Dedifferentiated amniotic fluid mesenchymal stem cell (primary cell): ENCODE data around the gene CLSTN1.
"Not testable (repeated sequence)": the region's sequence is repeated elsewhere in the genome, so short reads cannot be mapped to it uniquely, and the experiment has no call there.

Experiments
- DNase-seq: peaks from one replicate; pipeline ENCODE4 v3.0.0-alpha.2; 2016; ENCODE audit errors: extremely low spot score

The CLSTN1 gene

GRCh38 chr1:9762446-9762845, 61.3 kb downstream of the CLSTN1 start:
- not testable (repeated sequence) for DNase-seq

- no peak for DNase-seq
Measured at GRCh38 chr1:9761855-9762254, 61.9 kb downstream of the CLSTN1 start.

- DNase-seq = no peak
Measured at GRCh38 chr1:9760824-9761223, 62.9 kb downstream of the CLSTN1 start.

GRCh38 chr1:9759939-9760338, 63.8 kb downstream of the CLSTN1 start:
- DNase-seq = no peak

GRCh38 chr1:9758559-9759121, 65.1 kb downstream of the CLSTN1 start:
- DNase-seq = no peak

- no peak for DNase-seq
Measured at GRCh38 chr1:9755441-9755995, 68.2 kb downstream of the CLSTN1 start.

- DNase-seq = no peak
Measured at GRCh38 chr1:9753121-9753531, 70.6 kb downstream of the CLSTN1 start.

GRCh38 chr1:9751971-9752370, 71.8 kb downstream of the CLSTN1 start:
- no peak for DNase-seq

GRCh38 chr1:9749361-9749760, 74.4 kb downstream of the CLSTN1 start:
- no peak for DNase-seq

GRCh38 chr1:9748391-9748790, 75.4 kb downstream of the CLSTN1 start:
- not testable (repeated sequence) for DNase-seq

GRCh38 chr1:9746651-9747050, 77.1 kb downstream of the CLSTN1 start:
- DNase-seq = no peak

GRCh38 chr1:9746211-9746610, 77.6 kb downstream of the CLSTN1 start:
- no peak for DNase-seq

- DNase-seq = no peak
Measured at GRCh38 chr1:9744106-9744799, 79.5 kb downstream of the CLSTN1 start.

- DNase-seq = no peak
Measured at GRCh38 chr1:9737671-9738070, 86.1 kb downstream of the CLSTN1 start.

GRCh38 chr1:9737057-9737456, 86.7 kb downstream of the CLSTN1 start:
- DNase-seq = no peak

GRCh38 chr1:9736241-9736640, 87.5 kb downstream of the CLSTN1 start:
- no peak for DNase-seq

GRCh38 chr1:9735800-9736199, 88.0 kb downstream of the CLSTN1 start:
- DNase-seq = no peak

GRCh38 chr1:9733160-9733789, 90.5 kb downstream of the CLSTN1 start:
- DNase-seq = no peak

- DNase-seq = no peak
Measured at GRCh38 chr1:9732123-9732971, 91.4 kb downstream of the CLSTN1 start.

GRCh38 chr1:9731561-9731960, 92.2 kb downstream of the CLSTN1 start:
- DNase-seq = no peak

- no peak for DNase-seq
Measured at GRCh38 chr1:9731051-9731537, 92.7 kb downstream of the CLSTN1 start.
